Transverse colon (tissue), 4 donors: ENCODE data around the gene NOX3. TPM values are rescaled to one million over a fixed set of nuclear protein-coding genes. Genes with fewer than 3 reads are reported as not detected.

ENCODE experiments used
- DNase-seq: peaks from one replicate; pipeline ENCODE4 v3.0.0-alpha.2; 2019
- H3K27ac ChIP-seq, 4 donors: fragments of 200-600 bp; sonication (generic); 2 replicates each; pipeline ENCODE4 v1.5.1; 2016 to 2018; ENCODE audit warnings: inconsistent platforms in 4 of 4
- H3K27me3 ChIP-seq: fragments of 200-600 bp; sonication (generic); 2 replicates; pipeline ENCODE4 v1.5.1; 2017; ENCODE audit warnings: inconsistent platforms
- H3K36me3 ChIP-seq, 4 donors: fragments of 200-600 bp; sonication (generic); 2 replicates each; pipeline ENCODE4 v1.5.1; 2017 to 2019; ENCODE audit warnings: inconsistent platforms in 4 of 4
- H3K4me1 ChIP-seq, 4 donors: fragments of 200-600 bp; sonication (generic); 2 replicates each; pipeline ENCODE4 v1.5.1; 2017 to 2020; ENCODE audit warnings: inconsistent platforms in 4 of 4
- H3K4me3 ChIP-seq, 4 donors: fragments of 200-600 bp; sonication (generic); 1 replicate in 1 of 4; 2 replicates in 3 of 4; pipeline versions ENCODE4 v1.5.1 to v1.6.1; 2017 to 2019; ENCODE audit warnings: inconsistent platforms in 4 of 4
- H3K9me3 ChIP-seq, 2 donors: fragments of 200-600 bp; sonication (generic); 2 replicates each; pipeline ENCODE4 v1.5.1; 2017 to 2019; ENCODE audit warnings: inconsistent platforms in 2 of 2
- CTCF ChIP-seq, 5 experiments: fragments of 200-600 bp in 3 of 5; fragments of 450-650 bp in 2 of 5; sonication (generic) in 3 of 5; IDR thresholded peaks; 1 replicate in 2 of 5; 2 replicates in 3 of 5; pipeline ENCODE4 v1.5.1; 2016 to 2017; ENCODE audit warnings: antibody characterized with exemption in 5 of 5, inconsistent platforms in 3 of 5, mild to moderate bottlenecking in 2 of 5, moderate library complexity in 1 of 5
- EP300 ChIP-seq: sonication (generic); formaldehyde crosslinking; IDR thresholded peaks from one replicate; pipeline ENCODE4 v1.6.1; 2017; ENCODE audit warnings: antibody characterized with exemption, low read depth
- POLR2A ChIP-seq: fragments of 450-650 bp; IDR thresholded peaks from one replicate; pipeline ENCODE4 v1.6.1; 2016; ENCODE audit warnings: antibody characterized with exemption, mild to moderate bottlenecking, moderate library complexity
- POLR2AphosphoS5 ChIP-seq, 3 donors: sonication (generic); formaldehyde crosslinking; IDR thresholded peaks; one replicate each; pipeline ENCODE4 v1.6.1; 2016; ENCODE audit warnings: antibody characterized with exemption in 3 of 3
- WGBS, 2 donors: methylation state at CpG; one replicate each; pipeline ENCODE4 v1.1.5; 2018; ENCODE audit warnings: low coverage in 1 of 2; 5-methylcytosine and 5-hydroxymethylcytosine counted together
- in situ Hi-C, 4 donors: fragments of 200-750 bp; cut with MboI; loops; one replicate each; pipeline versions ENCODE4 v1.15.0 to v1.15.1; 2017; ENCODE audit warnings: low sequenced_read_pairs in 3 of 4, low pct_ligation_motif_present in 1 of 4, low pct_unique_long_range_greater_than_20kb in 1 of 4
- intact Hi-C: fragments of 100-400 bp; cut with DNase I; formaldehyde crosslinking; loops from one replicate; pipeline ENCODE4 v1.15.1; 2023; ENCODE audit warnings: low total_unique reads
- total RNA-seq, 4 donors: library from RNA; depleted of rRNA; stranded (reverse); fragments of >200 nt; gene quantifications; one replicate each; pipeline ENCODE4 v1.1.0, GENCODE V29; 2016

NOX3 gene
- total RNA-seq, 4 donors from 2014 or later, result not detected

DNA sequence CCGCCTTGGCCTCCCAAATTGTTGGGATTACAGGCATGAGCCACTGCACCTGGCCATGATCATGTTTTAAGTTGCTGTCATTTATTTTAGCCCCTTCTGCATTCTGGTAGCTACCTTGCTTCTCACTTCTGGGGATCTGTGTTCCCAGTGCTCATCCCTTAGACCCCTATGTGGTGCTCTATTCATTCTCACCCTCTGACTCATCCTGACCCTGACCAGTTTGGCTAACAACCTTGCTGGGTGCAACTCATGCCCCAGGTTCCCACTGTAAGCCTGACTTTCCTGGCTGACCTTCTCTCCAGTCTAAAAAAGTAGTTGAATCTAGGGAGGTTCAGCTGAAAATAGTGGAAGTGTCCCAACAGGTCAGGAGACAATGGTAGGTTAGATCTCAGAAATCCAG lies 47.4 kb downstream of the NOX3 start:
- Histone ChIP-seq H3K27ac (no peak overlapping the region), H3K36me3 (no peaks in the 10 kb centered on the region), H3K9me3 (no peaks in the 10 kb centered on the region), H3K4me3 (no peak overlapping the region), H3K4me1 (no peaks in the 10 kb centered on the region), H3K27me3 (no peaks in the 10 kb centered on the region)
- in situ Hi-C loops (no loop called here), intact Hi-C loops (no loop called here)
- no peak for DNase-seq
- TF ChIP-seq POLR2AphosphoS5 (IDR thresholded peaks at IDR 0.05) (no peak), POLR2A (no peak)
- 92% methylated on average over 1 of the region's 1 CpG; no CpG with 5 or more reads in 1 of the 2 donors for WGBS, 2 donors

GRCh38 chr6:155406801-155407200 lies 48.8 kb downstream of the NOX3 start:
- intact Hi-C loops (no loop called here), in situ Hi-C loops (no loop called here)
- Histone ChIP-seq H3K4me3 (no peak overlapping the region), H3K27ac (no peak overlapping the region), H3K36me3 (no peaks in the 10 kb centered on the region), H3K9me3 (no peaks in the 10 kb centered on the region), H3K4me1 (no peaks in the 10 kb centered on the region), H3K27me3 (no peaks in the 10 kb centered on the region)
- TF ChIP-seq EP300, result no peak
- TF ChIP-seq POLR2A, result no peak
- DNase-seq, result no peak
- 71 to 100% methylated on average over 1 of the region's 1 CpG for WGBS, 2 donors

DNA sequence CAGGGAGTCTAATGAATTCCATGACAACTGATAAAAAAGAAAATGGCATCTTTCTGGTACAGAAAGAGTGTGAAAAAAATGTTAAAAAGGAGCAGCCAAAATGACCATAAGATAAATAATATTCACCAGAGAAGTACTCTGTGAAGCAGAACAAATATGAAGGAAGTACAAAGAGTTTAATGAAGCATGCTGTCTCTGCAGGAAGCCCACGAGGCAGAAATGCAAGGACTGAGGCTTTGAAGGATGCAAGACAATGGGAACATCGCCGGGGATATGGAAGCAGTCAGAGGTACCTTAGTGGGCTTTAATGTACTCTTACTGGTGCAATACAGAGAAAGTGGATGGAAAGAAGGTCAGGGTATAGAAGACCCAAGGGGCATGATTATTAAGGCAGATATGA lies 50.7 kb downstream of the NOX3 start:
- intact Hi-C loops (no loop called here), in situ Hi-C loops (no loop called here)
- Histone ChIP-seq H3K4me3 (no peak overlapping the region), H3K27ac (no peak overlapping the region), H3K9me3 (no peaks in the 10 kb centered on the region), H3K36me3 (no peaks in the 10 kb centered on the region), H3K4me1 (no peaks in the 10 kb centered on the region), H3K27me3 (no peaks in the 10 kb centered on the region)
- TF ChIP-seq CTCF (IDR thresholded peaks at IDR 0.05) (no peak), POLR2A (no peak), EP300 (no peak), POLR2AphosphoS5 (IDR thresholded peaks at IDR 0.05) (no peak)
- WGBS, 2 donors, result 58 to 86% methylated on average over 2 to 3 of the region's 3 CpGs
- DNase-seq, result no peak

DNA sequence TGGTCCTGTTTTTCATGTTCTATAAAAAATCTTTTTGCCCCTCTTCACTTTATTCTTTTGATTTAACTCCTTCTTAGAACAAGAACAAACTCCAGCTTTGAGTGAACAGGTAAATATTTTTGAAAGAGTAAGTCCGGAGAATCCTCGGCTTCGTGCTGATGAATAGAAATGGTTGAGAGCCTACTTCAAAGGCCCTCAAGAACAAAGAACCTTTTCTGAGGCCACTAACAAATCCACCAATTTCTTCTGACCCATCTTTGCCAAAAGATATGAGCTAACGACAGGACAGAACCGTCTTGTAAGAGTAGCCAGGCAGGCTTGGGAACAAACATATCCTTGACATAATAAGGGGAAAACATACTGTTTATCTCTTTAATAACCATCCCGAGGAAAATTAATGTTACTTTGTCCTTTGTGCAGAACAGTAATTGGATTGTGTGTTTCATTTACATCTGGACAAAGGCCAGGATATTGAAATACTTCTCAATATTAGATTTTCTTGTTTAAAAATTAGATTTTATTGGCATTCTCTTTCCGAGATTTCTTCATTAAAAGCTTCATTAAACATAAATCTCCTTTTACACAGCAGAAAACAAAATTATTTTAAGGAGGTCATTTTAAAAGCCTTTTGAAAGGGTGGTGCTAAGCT lies 52.9 kb downstream of the NOX3 start:
- no peaks in the 10 kb centered on the region for H3K27me3 ChIP-seq
- H3K27ac ChIP-seq, result no peak overlapping the region
- no peaks in the 10 kb centered on the region for H3K4me1 ChIP-seq
- DNase-seq, result no peak
- WGBS, 2 donors, result 71 to 76% methylated on average over 7 of the region's 7 CpGs
- TF ChIP-seq POLR2AphosphoS5 (IDR thresholded peaks at IDR 0.05) (no peak), EP300 (no peak), POLR2A (no peak), CTCF (IDR thresholded peaks at IDR 0.05) (no peak)
- H3K9me3 ChIP-seq, result no peaks in the 10 kb centered on the region
- H3K36me3 ChIP-seq, result no peaks in the 10 kb centered on the region
- no peak overlapping the region for H3K4me3 ChIP-seq
- in situ Hi-C loops (no loop called here), intact Hi-C loops (no loop called here)

DNA sequence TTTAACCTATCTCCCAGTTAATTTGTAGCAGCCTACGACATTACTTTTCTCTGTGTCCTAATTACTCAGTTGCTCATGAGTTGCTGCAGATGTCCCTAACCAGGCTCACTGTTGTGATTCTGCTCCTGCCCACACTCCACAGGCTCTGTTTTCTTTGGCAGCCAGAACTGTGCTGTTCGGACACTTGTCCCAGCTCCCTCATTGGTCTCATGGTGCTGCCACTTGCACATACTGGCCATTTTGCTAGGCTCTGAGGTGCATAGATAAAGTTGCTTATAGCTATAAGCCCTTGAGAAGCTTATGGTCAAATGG lies 55.0 kb downstream of the NOX3 start:
- in situ Hi-C loops (no loop called here), intact Hi-C loops (no loop called here)
- no peak overlapping the region for H3K4me3 ChIP-seq
- H3K9me3 ChIP-seq, result no peaks in the 10 kb centered on the region
- no peak for TF ChIP-seq EP300
- TF ChIP-seq POLR2A, result no peak
- TF ChIP-seq POLR2AphosphoS5 (IDR thresholded peaks at IDR 0.05), result no peak
- no peak for TF ChIP-seq CTCF (IDR thresholded peaks at IDR 0.05)
- no peaks in the 10 kb centered on the region for H3K36me3 ChIP-seq
- no peak overlapping the region for H3K27ac ChIP-seq
- no peak for DNase-seq
- WGBS, 2 donors, result 60 to 80% methylated on average over 1 to 2 of the region's 2 CpGs
- H3K4me1 ChIP-seq, result no peaks in the 10 kb centered on the region
- no peaks in the 10 kb centered on the region for H3K27me3 ChIP-seq
